Gastroesophageal sphincter (tissue), 3 donors: ENCODE results near the gene IPO9.

Source experiments
- EP300 ChIP-seq: sonication (generic); formaldehyde crosslinking; IDR thresholded peaks from one replicate; pipeline ENCODE4 v1.6.1; 2017; ENCODE audit warnings: antibody characterized with exemption, mild to moderate bottlenecking
- POLR2A ChIP-seq, 2 donors: fragments of 450-650 bp; IDR thresholded peaks; one replicate each; pipeline ENCODE4 v1.6.1; 2017; ENCODE audit warnings: antibody characterized with exemption in 2 of 2, mild to moderate bottlenecking in 2 of 2, moderate library complexity in 1 of 2
- POLR2AphosphoS5 ChIP-seq: sonication (generic); formaldehyde crosslinking; IDR thresholded peaks from one replicate; pipeline ENCODE4 v1.6.1; 2017; ENCODE audit warnings: antibody characterized with exemption
- TF ChIP-seq, protein P1 (sequence below), 4 experiments: fragments of 200-600 bp in 2 of 4; fragments of 450-650 bp in 2 of 4; sonication (generic) in 1 of 4; IDR thresholded peaks; one replicate each; pipeline ENCODE4 v1.5.1; 2017 to 2019; ENCODE audit warnings: antibody characterized with exemption in 4 of 4, mild to moderate bottlenecking in 2 of 4, moderate library complexity in 2 of 4

DNA sequence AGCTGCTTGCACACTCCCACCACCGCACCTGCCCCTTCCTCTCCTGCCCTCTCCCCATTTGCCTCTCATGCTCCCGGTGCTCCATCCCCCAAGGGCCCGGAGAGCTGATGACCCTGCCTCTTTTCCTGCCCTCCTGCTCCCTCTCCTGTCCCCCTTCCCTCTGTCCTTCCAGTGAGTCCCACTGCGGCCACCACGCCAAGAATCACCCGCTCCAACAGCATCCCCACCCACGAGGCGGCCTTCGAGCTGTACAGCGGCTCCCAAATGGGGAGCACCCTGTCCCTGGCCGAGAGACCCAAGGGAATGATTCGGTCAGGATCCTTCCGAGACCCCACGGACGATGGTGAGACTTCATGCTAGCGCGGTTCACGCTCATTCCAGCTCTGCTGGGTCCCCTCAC is 40.7 kb upstream of the IPO9 start:
- TF ChIP-seq, protein P1, sequence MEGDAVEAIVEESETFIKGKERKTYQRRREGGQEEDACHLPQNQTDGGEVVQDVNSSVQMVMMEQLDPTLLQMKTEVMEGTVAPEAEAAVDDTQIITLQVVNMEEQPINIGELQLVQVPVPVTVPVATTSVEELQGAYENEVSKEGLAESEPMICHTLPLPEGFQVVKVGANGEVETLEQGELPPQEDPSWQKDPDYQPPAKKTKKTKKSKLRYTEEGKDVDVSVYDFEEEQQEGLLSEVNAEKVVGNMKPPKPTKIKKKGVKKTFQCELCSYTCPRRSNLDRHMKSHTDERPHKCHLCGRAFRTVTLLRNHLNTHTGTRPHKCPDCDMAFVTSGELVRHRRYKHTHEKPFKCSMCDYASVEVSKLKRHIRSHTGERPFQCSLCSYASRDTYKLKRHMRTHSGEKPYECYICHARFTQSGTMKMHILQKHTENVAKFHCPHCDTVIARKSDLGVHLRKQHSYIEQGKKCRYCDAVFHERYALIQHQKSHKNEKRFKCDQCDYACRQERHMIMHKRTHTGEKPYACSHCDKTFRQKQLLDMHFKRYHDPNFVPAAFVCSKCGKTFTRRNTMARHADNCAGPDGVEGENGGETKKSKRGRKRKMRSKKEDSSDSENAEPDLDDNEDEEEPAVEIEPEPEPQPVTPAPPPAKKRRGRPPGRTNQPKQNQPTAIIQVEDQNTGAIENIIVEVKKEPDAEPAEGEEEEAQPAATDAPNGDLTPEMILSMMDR (IDR thresholded peaks at IDR 0.05): no peak
- no peak for TF ChIP-seq EP300
- no peak for TF ChIP-seq POLR2A (IDR thresholded peaks at IDR 0.05)
- TF ChIP-seq POLR2AphosphoS5: no peak
